HL-60/S4 treated with retinoic acid at 250 ng/mL for 4 days and 3 days (cell line): ENCODE measurements around the gene PRC1.
"Not testable (repeated sequence)": the region's sequence is repeated elsewhere in the genome, so short reads cannot be mapped to it uniquely, and the experiment has no call there.

Experiments
- in situ Hi-C: fragments of 300-500 bp; cut with MboI; formaldehyde crosslinking; loops from 2 replicates; pipeline ENCODE4 v1.7.0; 2022; ENCODE audit warnings: low sequenced_read_pairs

The PRC1 gene

DNA sequence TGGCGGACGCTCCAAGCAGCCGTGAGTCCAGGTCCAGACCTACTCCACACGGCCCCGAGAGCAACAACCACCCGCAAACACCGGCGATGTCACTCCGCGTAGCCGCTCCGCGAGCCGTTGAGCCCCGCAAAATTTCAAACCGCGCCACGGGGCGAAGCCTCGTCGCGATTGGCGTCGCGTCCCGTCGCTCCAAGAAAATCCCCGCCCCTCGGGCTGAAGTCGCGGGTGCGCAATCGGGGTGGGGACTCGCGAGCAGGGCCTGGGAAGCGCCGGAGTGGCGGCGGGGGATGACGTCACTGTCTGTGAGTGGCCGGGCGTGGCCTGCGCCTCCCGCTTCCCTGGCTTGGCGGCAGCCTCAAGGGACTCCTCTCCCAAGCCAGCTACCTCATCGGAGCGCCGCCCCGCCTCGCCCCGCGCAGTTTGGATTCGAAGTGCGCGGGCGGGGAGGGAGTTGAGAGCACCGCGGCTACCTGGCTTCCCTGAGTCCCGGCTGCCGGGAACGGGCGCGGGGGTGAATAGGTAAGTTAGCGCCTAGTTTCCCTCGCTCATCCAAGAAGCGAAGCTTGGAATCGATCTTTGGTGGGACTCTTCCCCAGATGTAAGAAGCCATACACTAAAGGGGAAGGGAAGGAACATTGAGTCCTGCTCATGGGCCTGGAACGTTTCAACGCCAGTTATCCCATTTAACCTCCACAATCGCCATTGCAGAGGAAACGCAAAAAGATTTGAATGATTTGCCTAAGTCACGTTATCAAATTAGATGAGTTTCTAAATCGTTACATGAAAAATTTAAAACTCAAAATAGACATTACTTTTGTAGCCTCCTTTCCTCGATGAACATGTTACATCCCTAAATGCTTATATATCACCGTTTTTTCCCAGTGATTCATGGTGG lies at the start of gene PRC1:
Gene PRC1, minus strand, starts transcription at position 119 of the 895 bp plus-strand sequence. Its CDS starts 118 bp downstream, at position 1.
- in situ Hi-C loops, result no loop called here

DNA sequence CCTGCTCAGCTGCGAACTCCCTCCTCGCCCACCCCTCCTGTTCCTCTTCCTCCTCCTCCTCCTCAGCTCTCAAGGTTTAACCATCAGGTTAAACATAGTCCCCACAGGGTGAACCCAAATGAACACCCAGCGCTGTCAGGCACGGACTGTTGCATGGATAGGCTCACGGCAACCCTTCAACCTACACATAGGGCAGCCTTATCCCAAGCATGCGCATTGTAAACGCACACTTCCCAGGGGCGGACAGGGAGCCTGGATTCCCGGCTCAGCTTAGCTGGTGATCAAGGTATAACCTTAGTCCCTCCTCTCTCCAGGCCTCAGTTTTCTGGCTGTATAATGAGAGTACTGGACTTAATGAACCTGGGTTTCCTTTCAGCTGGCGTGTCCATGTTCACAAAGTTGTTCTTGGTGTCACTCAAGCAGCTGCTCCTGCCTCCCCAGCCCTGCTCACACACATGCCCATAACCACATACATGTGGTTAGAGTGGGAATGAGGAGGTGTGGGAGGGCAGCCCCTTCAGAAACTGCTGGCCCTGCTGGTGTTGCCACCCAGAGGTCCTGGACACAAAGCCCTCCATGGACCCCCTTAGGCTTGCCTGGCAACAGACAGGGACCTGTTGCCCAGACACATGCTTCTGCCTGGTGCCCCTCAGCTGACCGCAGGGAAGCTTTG lies 49.0 kb upstream of the PRC1 start:
- in situ Hi-C loops, result no loop called here

DNA sequence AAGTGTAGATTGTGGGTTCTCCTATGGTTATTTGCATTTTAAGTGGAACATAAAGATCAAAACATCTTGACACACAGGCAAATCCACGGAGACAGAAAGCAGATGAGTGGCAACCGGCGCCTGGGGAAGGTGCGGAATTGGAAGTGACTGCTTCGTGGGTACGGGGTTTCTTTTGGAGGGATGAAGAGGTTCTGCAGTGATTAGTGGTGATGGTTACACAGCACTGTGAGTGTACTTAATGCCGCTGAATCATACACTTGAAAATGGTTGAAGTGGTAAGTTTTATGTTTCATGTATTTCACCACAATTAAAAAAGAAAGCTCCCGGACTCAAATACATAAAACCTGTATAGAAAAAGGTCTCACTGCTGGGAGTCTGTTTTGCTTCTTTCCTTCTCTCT lies 46.5 kb upstream of the PRC1 start:
- in situ Hi-C loops, result no loop called here

DNA sequence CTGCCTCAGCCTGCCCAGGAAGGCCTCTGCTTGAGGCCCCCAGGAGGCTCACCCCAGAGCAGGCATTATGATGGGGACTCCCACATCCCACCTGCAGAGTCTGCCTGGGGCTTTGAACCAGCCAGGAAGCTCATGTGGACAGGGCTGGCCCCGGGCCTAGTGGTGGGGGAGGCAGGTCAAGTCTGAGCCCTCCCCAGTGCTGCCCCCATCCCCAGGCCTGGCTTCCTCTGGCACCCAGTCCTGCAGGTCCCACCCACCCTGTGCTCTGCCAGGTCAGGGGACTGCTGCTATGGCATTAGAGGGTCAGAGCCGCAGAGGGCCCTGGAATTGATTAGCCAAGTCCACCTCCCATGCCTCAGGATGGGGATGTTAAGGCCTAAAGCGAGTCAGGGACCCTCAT lies 45.7 kb upstream of the PRC1 start:
- in situ Hi-C loops, result no loop called here

- in situ Hi-C loops, result no loop called here
Measured at GRCh38 chr15:91032919-91033803, 38.8 kb upstream of the PRC1 start.

GRCh38 chr15:91031796-91032195 lies 37.5 kb upstream of the PRC1 start:
- in situ Hi-C loops, result no loop called here

- in situ Hi-C loops, result no loop called here
Measured at GRCh38 chr15:91027677-91028076, 33.3 kb upstream of the PRC1 start.

GRCh38 chr15:91023720-91024119 lies 29.4 kb upstream of the PRC1 start:
- in situ Hi-C loops, result no loop called here

DNA sequence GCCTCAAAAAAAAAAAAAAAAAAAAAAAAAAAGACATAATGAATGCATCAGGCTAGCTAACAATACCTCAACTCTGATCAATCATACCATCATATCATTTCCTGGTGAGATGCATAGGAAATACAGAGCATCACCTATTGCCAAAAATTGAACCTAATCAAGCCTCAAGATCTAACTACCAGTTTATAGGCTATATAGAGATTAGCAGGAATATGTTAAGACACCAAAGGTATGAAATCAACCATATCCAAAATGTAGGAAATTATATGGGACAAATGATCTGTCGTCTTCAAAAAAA lies 28.4 kb upstream of the PRC1 start:
- in situ Hi-C loops, result no loop called here

DNA sequence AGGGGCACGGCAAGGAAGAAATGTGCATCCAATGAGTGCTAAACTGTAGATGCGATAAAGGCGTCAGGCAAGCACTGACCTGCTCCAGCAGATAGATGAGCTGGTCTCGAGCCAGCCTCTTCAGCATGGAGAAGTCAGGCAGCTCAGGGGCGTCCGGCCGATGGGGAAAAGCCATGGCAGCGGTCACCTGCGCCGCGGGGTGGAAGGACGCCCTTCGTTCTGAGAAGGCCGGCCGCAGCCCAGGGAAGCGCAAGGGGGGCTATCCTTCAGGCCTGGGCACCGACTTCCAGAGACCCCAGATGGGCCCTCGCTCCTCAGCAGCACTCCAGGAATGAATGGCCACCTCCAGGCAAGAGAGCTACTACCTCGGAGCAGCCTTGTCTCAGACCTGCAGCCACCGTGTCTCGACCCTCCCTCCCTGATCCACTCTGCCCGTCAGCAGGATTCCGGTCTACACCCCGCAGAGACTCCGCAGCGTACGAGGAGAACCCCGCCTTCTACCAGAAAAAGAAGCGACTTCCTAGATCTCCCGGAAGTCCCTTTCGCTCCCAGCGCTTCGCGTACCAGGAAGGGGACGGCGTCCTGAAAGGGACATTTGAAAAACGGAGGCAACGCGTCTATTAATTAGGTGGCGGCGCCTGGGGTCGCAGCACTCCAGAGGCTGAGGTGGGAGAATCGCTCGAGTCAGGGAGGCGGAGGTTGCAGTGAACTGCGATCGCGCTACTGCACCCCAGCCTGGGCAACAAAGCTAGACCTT lies 27.9 kb upstream of the PRC1 start, which contains the start of gene VPS33B:
Gene VPS33B, minus strand, starts transcription at position 520 of the 757 bp plus-strand sequence. Its CDS starts 345 bp downstream, at position 175.
- in situ Hi-C loops, result no loop called here

DNA sequence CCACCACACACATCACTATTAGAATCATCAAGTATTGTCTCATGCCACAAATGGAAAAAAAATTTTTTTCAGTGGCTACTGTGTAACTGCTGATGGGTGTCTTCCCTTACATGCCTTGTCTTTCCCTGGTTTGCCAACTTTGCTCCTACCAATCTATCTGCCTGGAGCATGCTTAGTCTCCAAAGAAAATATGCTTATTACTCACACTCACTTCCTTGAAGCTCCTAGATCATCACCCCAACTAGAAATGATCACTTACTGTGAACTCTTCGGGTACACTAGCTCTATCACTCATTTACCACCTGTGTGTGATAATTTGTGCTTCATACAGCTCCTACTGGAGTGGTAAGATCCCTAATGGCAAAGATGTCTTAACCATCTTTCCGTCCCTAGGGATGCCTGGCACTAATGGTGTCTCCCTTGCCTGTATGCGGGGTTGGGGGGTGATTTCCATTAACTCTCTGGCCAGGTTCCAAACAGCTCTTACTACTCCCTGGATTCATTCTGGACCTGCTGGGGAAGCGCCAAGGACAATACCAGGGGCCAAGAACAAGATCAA lies 27.3 kb upstream of the PRC1 start:
- in situ Hi-C loops, result no loop called here

DNA sequence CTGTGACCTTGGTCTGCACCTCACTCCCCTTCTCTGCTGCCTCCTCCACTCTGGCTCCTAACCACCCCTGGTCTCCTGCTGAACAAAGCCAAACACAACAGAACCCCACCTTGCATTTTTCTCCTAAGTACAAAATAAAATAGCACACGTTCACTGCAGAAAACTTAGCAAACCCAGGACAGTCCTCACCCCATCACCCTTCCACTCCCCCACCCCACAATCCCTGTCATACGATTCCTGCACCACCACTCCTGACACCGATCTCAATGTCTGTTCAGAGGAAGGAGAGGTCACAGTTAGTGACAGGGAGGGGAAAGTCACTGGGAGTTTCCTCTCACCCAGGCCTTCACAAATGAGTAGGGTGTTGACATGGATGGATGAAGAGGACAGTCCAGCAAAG lies 23.8 kb upstream of the PRC1 start:
- in situ Hi-C loops, result no loop called here

DNA sequence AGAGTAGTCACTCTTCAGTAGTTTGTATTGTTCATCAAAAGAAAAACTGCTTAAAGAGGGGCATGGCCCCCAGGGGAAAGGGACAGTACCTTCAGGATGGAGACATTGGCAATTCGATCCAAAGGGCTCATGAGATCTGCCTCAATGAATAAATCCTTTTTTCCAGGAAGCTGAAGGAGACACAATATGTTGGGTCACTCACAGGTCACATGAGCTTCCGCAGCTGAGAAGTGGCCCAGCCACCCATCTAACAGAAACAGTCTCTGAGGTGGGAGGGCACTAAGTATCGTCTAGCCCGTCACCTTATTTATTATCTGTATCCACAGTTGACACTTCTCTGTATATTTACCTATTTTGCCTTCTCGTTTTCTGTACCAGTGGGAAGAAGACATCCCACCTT lies 23.4 kb upstream of the PRC1 start:
- in situ Hi-C loops, result no loop called here

GRCh38 chr15:91013701-91014100 lies 19.4 kb upstream of the PRC1 start:
- in situ Hi-C loops, result not testable (repeated sequence)

DNA sequence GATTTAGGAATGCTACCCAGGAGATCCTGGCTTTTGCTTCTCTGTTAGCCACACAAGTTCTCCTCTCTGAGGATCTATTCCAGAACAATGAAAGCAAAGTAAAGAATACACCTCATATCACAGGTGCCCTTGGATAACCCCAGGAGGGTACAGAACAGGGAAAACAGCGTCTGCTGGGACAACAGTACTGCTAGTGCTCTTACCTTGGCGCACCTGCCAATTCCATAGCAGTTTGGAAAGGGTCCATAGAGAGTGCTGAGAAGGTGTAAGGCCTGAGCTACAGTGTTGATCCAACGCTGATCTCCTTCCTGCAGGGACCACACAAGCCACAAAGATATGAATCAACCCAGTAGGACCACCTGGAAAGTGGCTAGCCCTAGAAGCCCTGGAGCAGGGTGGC lies 12.9 kb upstream of the PRC1 start:
- in situ Hi-C loops, result no loop called here

- in situ Hi-C loops, result no loop called here
Measured at GRCh38 chr15:91001209-91001608, 6.9 kb upstream of the PRC1 start.

DNA sequence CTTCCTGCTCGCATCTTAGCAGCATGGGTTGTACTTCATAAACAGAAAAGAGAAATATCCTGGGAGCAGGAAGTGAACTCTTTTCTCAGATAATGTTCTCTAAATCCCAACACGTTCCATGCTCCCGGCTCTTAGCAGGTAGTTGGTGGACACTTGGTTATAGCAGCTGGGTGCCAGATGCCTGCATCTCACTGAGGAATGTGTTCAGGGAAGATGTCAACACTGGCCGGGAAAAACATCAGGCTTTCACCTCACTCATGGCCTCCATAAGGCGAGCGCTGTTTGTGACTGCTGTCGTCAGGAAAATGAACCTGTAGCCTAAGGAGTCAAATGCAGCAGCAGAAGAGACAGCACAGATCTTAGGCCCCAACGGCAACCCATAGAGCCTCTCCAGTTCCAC lies 4.4 kb upstream of the PRC1 start:
- in situ Hi-C loops, result no loop called here

DNA sequence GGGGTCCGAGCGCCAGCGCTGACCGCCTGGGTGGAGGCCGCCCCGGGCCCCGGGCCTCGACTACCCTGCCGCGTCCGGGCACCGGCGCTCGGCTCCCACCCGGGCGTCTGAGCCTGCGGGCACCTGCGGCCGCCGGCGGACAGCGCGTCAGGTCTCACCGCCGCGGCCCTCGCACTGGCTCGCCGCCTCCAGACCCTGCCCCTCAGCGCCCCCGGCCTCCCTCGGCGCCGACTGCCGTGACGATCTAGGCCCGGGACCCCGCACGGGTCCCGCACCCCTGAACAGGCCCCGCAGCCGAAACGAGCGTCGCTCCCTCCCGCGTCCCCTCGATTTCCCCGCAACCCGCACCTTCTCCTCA lies 297 bp downstream of the PRC1 start:
- in situ Hi-C loops, result no loop called here

DNA sequence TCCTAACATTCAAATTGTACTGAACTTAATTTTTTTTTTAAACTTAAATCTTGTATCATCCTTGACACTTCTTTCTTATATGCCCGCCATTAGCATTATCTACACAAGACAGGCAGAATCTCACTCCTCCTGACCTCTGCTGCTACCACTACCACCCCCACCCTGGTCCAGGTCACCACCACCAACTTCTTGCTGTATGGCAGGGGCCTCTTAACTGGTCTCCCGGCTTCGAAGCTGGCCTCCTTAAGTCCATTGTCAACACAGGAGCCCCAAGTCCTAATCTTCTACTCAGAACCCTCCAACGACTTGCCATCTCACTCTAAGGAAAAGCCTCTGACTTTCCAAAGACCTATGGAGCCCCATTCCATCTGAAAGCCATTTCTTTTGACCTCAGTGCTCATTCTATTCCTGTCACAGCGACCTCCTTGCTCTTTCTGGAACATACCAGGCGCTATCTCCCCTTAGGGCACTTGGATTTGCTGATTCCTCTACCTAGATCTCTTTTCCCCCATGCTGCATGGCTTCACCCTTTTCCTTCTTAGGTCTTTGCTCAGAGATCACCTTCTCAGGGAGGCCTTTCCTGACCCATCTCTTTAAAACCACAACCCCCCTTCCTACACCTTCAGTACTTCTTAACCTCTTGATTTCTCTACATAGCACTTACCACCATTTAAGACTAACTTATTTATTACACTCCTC lies 2.6 kb downstream of the PRC1 start:
- in situ Hi-C loops, result no loop called here

GRCh38 chr15:90990446-90990845 lies 3.9 kb downstream of the PRC1 start:
- in situ Hi-C loops, result no loop called here
